Measurements from ENCODE around the gene FAM184A. TPM values are rescaled to one million over a fixed set of nuclear protein-coding genes. Genes with fewer than 3 reads are reported as not detected.

The FAM184A gene
- total and polyA plus RNA-seq, 9 of the 15 experiments (the other 6 are each of a cell fraction or from before 2014, with no cell fraction given): 6.4 to 18.7 (median 13.1) TPM

DNA sequence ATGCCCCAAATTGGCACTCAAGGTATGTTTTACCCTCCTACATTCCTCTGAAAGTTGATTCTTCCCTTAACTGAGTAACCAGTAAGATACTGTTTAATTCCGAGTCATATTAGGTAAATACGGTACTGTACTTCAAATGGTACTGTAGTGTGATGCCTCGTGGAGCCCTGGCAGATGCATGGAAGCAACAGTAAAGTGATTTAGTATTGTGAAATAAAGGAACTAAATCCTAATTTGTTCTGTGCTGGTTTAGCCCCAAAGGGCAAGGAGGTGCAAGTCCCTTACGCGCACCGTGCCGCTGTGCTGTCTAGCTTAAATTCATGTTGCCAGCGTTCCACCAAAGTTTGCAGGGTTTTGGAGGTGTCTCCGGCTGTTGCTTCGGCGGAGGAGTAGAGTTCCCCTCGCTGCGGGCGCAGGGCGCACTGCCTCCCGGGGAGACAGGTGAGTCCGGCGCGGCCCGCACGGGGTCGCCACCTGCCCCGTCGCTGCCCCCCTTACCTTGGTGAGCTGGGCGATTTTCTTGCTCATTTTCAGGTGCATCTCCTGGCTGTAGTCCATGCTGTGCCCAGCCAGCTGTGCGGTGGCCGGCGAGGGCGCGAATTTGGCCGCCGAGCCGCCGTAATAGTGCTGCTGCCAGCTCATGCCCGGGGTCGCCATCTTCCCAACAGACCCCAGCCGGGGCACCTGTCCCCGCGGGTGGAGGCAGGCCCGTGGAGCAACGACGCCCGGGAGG lies 655 bp downstream of the FAM184A start (continued):
- no peak for TF ChIP-seq KDM5B (IDR thresholded peaks at IDR 0.05; ENCODE audit: insufficient replicate concordance, low read depth, low read length)
- TF ChIP-seq HNRNPL (IDR thresholded peaks at IDR 0.05; ENCODE audit: low read depth, low read length): peak; percentile 82
- TF ChIP-seq ZNF431 (CRISPR knock-in tag; IDR thresholded peaks at IDR 0.05): no peak
- TF ChIP-seq, protein P1, sequence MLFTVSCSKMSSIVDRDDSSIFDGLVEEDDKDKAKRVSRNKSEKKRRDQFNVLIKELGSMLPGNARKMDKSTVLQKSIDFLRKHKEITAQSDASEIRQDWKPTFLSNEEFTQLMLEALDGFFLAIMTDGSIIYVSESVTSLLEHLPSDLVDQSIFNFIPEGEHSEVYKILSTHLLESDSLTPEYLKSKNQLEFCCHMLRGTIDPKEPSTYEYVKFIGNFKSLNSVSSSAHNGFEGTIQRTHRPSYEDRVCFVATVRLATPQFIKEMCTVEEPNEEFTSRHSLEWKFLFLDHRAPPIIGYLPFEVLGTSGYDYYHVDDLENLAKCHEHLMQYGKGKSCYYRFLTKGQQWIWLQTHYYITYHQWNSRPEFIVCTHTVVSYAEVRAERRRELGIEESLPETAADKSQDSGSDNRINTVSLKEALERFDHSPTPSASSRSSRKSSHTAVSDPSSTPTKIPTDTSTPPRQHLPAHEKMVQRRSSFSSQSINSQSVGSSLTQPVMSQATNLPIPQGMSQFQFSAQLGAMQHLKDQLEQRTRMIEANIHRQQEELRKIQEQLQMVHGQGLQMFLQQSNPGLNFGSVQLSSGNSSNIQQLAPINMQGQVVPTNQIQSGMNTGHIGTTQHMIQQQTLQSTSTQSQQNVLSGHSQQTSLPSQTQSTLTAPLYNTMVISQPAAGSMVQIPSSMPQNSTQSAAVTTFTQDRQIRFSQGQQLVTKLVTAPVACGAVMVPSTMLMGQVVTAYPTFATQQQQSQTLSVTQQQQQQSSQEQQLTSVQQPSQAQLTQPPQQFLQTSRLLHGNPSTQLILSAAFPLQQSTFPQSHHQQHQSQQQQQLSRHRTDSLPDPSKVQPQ (CRISPR knock-in tag; IDR thresholded peaks at IDR 0.05; ENCODE audit: borderline replicate concordance): no peak
- peak in 2 of 3 experiments; percentile 49 to 52 for TF ChIP-seq YY1 (IDR thresholded peaks at IDR 0.05; ENCODE audit: borderline replicate concordance in 1 of 3, control insufficient read depth in 1 of 3, extremely low read depth in 1 of 3, insufficient read depth in 3 of 3, insufficient read length in 1 of 3, insufficient replicate concordance in 2 of 3, low read depth in 1 of 3, low read length in 2 of 3)
- TF ChIP-seq, protein P2, sequence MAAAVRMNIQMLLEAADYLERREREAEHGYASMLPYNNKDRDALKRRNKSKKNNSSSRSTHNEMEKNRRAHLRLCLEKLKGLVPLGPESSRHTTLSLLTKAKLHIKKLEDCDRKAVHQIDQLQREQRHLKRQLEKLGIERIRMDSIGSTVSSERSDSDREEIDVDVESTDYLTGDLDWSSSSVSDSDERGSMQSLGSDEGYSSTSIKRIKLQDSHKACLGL (CRISPR knock-in tag; IDR thresholded peaks at IDR 0.05; ENCODE audit: borderline replicate concordance, poor library complexity, severe bottlenecking): no peak
- peak in 1 of 2 experiments; percentile 68 for TF ChIP-seq E2F6 (IDR thresholded peaks at IDR 0.05; ENCODE audit: borderline replicate concordance in 1 of 2, extremely low read depth in 1 of 2, insufficient read depth in 1 of 2, insufficient read length in 1 of 2, low read depth in 1 of 2, low read length in 1 of 2, poor library complexity in 1 of 2, severe bottlenecking in 1 of 2)
- no peak for TF ChIP-seq CBFA2T3 (IDR thresholded peaks at IDR 0.05)
- no peak for TF ChIP-seq CHD2 (IDR thresholded peaks at IDR 0.05; ENCODE audit: low read depth, low read length)
- 0 out of 4 replicates have a peak, but pooled peaks of 1 of the 2 experiments have one; percentile 22 for TF ChIP-seq NRF1 (conservative IDR thresholded peaks at IDR 0.05 in 1 of 2, IDR thresholded peaks at IDR 0.05 in 1 of 2)
- no peak for TF ChIP-seq ZMIZ1 (IDR thresholded peaks at IDR 0.05; ENCODE audit: low read depth in 2 of 2, low read length in 2 of 2)
- no peak for TF ChIP-seq MEF2D (tag; conservative IDR thresholded peaks at IDR 0.05; ENCODE audit: low read depth)
- no peak for TF ChIP-seq ATF6 (CRISPR knock-in tag; IDR thresholded peaks at IDR 0.05)

Measured in K562 (cell line).